GM19025 (cell line): ENCODE data around the gene KDM5B.

Experiments used
- ATAC-seq: cut with Tn5 transposase; IDR thresholded peaks from one replicate; pipeline ENCODE4 v1.9.1; 2021; ENCODE audit warnings: mild to moderate bottlenecking, low read depth, moderate library complexity; ENCODE audit not compliant: unreplicated experiment

KDM5B gene

GRCh38 chr1:202815120-202815519 is 6.9 kb upstream of the KDM5B start:
- ATAC-seq: no peak

- no peak for ATAC-seq
These were observed 4.2 kb upstream of the KDM5B start for GRCh38 chr1:202812176-202813026.

GRCh38 chr1:202811296-202812175 is 3.3 kb upstream of the KDM5B start:
- ATAC-seq: no peak

- ATAC-seq: peak; percentile 78
These were observed 2.5 kb upstream of the KDM5B start, which contains the start of gene PCAT6 for GRCh38 chr1:202810615-202811295. TSS of gene PCAT6 (plus strand) at chr1:202810954.

- ATAC-seq: no peak
These were observed 2.0 kb upstream of the KDM5B start for GRCh38 chr1:202810193-202810614.

GRCh38 chr1:202809597-202810159 is 1.5 kb upstream of the KDM5B start:
- ATAC-seq: no peak

GRCh38 chr1:202807451-202807925 is 733 bp downstream of the KDM5B start:
- no peak for ATAC-seq

- no peak for ATAC-seq
These were observed 1.3 kb downstream of the KDM5B start for GRCh38 chr1:202806845-202807450.

GRCh38 chr1:202805886-202806844 is 2.1 kb downstream of the KDM5B start:
- ATAC-seq: no peak

- no peak for ATAC-seq
These were observed 4.1 kb downstream of the KDM5B start for GRCh38 chr1:202804126-202804525.

GRCh38 chr1:202802998-202803932 is 5.0 kb downstream of the KDM5B start:
- no peak for ATAC-seq

GRCh38 chr1:202802034-202802433 is 6.2 kb downstream of the KDM5B start:
- ATAC-seq: no peak

GRCh38 chr1:202801175-202801574 is 7.0 kb downstream of the KDM5B start:
- no peak for ATAC-seq

GRCh38 chr1:202800742-202801141 is 7.5 kb downstream of the KDM5B start:
- ATAC-seq: no peak

GRCh38 chr1:202798792-202799331 is 9.4 kb downstream of the KDM5B start:
- ATAC-seq: no peak

GRCh38 chr1:202798260-202798659 is 10.0 kb downstream of the KDM5B start:
- ATAC-seq: no peak

GRCh38 chr1:202796670-202797069 is 11.6 kb downstream of the KDM5B start:
- ATAC-seq: no peak
